ENCODE measurements around the gene IL6ST.
A peak's percentile ranks its signal among the peaks of the same experiment; 100 is the strongest.
"Not testable (repeated sequence)": the region's sequence is repeated elsewhere in the genome, so short reads cannot be mapped to it uniquely, and the experiment has no call there.

IL6ST gene

GRCh38 chr5:55966284-55966683, 28.5 kb downstream of the IL6ST start:
- DNase-seq (ENCODE audit: low read depth): no peak

DNA sequence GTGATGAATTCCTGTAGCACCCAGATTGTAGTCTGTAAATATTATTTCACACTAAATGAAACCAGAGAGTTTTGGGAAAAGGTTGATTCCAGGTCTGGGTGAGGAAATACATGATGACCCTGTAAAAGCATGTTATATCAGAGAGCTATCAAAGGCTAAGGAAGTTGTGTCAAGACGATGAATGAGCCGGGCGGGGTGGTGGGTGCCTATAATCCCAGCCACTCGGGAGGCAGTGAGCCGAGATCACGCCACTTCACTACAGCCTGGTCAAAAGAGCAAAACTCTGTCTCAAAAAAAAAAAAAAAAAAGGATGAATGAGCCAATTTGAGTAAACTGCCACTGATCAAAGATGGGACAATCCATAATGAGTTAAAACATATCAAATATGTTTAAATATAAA, 29.2 kb downstream of the IL6ST start:
- DNase-seq (ENCODE audit: low read depth): no peak

DNA sequence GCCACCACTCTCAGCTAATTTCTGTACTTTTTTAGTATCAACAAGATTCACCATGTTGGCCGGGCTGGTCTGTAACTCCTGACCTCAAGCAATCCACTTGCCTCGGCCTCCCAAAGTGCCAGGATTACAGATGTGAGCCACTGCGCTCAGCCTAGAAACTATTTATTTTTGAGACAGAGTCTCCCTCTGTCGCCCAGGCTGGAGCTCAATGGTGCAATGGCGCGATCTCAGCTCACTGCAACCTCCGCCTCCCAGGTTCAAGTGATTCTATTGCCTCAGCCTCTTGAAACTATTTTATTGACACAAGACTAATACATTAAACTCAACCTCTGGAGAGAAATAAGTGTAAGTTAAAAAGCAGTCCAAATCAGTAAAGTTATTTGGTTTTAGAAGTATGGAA, 34.0 kb downstream of the IL6ST start:
- DNase-seq (ENCODE audit: low read depth): no peak

DNA sequence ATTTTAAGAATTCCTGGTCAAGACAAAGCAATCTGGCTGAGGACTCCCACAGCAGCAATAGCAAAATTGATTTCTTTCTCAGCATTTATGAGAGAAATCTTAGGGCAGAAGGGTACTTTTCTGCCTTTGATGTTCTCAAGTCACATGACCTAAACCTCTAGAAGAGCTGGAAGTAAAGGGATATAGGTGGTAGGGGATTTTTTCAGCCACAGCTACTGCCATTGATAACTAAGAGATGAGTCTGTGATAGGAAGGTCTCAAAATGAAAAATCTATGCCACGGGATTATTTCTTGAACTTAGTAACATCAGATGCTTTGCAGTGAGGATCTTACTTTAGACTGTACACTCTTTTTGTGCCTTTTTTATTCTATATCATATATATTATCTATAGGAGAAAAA, 35.6 kb downstream of the IL6ST start:
- no peak for DNase-seq (ENCODE audit: low read depth)

DNA sequence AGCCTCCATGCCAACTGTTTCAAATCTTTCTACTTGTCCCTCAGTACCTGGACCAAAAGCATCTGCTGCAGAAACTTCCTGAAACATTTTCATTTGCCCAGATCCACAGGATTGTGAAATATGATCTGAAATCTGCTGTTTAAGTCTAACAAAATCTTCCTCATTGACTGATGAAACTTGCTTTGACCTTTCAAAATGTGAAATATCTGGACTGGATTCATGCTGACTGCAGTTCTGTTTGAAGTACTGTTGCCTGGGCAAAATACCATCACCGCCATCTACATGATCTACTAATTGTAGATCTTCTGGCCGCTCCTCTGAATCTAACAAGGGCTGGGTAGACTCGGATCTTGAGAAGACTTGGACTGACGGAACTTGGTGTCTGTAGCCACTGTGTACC, 53.6 kb downstream of the IL6ST start:
- DNase-seq (ENCODE audit: low read depth): not testable (repeated sequence)

- not testable (repeated sequence) for DNase-seq (ENCODE audit: low read depth)
These were observed 57.2 kb downstream of the IL6ST start for GRCh38 chr5:55937598-55937997.

- DNase-seq (ENCODE audit: low read depth): peak; percentile 44
These were observed 58.6 kb downstream of the IL6ST start for GRCh38 chr5:55936100-55936693.

DNA sequence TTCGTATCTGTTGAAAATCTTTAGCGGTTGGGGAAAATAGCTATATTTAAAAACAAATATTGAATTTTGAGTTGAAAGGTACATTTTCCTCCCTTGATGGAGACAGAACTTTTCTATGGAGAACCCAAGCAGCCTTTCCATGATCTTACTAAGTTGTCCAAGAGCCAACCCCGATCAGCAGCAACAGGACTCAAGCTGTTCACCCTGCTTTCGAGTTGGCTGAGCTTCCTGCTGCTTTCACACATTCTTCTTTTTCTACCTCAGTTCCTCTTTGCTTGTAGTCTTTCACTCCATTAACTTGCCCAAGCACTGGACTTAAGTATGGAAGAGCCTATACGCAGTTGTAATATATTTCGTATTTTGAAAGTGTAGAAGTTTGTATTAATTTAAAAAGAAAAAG, 59.4 kb downstream of the IL6ST start:
- DNase-seq (ENCODE audit: low read depth): no peak

- no peak for DNase-seq (ENCODE audit: low read depth)
These were observed 60.0 kb downstream of the IL6ST start for GRCh38 chr5:55934720-55935119.

- no peak for DNase-seq (ENCODE audit: low read depth)
These were observed 60.6 kb downstream of the IL6ST start for GRCh38 chr5:55934115-55934613.

GRCh38 chr5:55933377-55934114, 61.2 kb downstream of the IL6ST start:
- no peak for DNase-seq (ENCODE audit: low read depth)

- no peak for DNase-seq (ENCODE audit: low read depth)
These were observed 62.1 kb downstream of the IL6ST start for GRCh38 chr5:55932700-55933099.

- no peak for DNase-seq (ENCODE audit: low read depth)
These were observed 65.6 kb downstream of the IL6ST start for GRCh38 chr5:55929020-55929799.

DNA sequence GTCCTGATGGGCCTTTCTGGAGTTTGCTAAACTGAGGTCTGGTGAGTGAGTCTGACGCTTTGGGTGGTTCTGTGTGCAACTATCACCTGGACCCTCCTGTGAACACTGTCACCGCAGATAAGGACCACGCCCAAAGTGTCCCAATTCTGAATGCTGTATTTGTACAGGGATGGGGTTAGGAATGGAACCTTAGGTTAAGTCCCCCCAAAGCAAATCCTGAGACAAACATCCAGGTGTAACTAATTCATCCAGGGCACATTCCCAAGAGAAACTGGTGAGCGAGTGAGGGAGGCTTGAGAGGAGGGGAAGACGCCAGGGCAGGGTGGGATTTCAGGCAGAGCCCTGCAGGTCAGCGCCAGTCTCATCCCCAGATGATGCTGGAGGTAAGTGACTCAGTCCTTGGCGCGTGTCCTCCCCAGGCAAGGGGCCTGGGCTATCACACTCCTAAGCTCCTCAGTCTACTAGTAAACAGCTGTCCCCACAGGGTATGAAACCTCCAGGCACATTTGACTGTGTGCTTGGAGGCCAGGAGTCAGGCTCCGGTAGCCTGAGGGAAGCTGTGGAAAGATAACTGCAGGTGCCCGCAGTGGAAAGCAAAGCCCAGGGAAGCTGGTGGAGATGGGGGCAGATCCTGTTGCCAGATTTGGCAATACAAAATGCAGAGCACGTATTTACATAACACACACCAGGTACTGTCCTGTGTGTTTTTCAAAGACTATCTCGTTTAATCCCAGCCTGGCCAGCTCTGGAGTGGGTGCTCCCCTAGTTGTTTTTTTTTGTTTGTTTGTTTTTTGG, 66.7 kb downstream of the IL6ST start:
- DNase-seq (ENCODE audit: low read depth): no peak

DNA sequence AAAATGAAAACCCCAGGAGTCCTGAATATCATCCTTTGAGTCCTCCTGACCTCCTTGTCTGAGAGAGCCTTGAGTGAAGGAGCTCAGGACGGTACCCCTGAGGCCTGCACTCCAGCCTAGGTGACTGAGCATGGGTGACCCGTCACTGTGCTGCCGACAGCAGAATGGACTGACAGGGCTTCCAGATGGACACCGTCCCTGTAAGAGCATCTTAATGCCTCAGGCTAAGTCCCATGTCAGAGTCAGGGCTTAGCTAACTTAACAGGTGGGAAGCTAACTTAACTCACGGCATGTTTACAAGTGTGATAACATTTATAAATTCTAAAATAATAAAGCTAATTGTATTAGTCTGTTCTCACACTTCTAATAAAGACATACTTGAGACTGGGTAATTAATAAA, 68.3 kb downstream of the IL6ST start:
- no peak for DNase-seq (ENCODE audit: low read depth)

- no peak for DNase-seq (ENCODE audit: low read depth)
These were observed 69.1 kb downstream of the IL6ST start for GRCh38 chr5:55925712-55926111.

DNA sequence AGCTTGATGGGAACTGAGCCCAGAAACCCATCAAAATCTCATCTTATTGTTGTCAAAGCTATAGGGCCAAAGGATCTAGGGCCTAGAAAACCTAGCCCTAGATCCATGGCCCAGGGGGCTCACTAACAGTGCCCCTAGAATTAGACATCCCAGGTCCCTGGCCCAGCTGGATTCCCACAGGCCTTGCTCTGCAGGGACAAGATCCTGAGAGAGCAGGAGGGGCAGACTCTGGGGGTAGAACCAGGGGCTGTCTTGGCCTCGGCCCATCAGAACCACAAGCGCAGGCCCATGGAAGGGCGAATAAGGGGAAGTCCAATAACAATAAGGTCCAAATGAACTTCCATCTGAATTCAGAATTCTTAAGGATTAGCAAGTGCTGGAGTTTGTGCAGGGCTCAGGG, 69.6 kb downstream of the IL6ST start:
- no peak for DNase-seq (ENCODE audit: low read depth)

- no peak for DNase-seq (ENCODE audit: low read depth)
These were observed 70.0 kb downstream of the IL6ST start for GRCh38 chr5:55924744-55925143.

GRCh38 chr5:55923865-55924500, 70.8 kb downstream of the IL6ST start:
- no peak for DNase-seq (ENCODE audit: low read depth)

DNA sequence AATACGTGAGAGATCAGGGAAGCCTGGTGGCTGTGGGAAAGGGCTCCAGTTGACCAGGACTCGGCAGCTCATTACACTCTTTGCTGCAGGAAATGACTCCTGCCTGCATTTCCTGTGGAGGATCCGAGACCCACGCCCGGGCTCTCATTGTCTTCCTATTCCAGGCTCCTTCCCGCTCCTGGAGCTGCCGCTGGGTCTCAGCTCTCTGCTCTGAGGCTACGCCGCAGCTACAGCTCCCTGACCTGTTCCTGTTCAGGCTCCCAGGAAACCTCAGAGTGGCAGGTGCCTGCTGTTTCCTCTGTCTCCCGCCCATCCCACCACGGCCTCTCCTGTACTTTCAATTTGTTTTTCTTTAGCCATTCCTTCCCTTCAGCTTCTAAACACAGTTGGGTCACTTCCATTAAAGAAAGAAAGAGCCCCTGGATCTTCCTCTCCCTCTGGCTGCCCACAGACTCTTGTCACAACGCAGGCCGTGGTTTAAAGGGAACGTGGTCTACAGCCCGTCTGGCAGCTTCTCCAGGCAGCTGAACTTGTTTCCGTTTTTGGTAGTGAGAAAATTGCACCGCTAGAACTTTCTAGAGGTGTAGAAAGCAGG, 71.5 kb downstream of the IL6ST start:
- no peak for DNase-seq (ENCODE audit: low read depth)

- DNase-seq (ENCODE audit: low read depth): no peak
These were observed 73.1 kb downstream of the IL6ST start for GRCh38 chr5:55921617-55922016.

Measured in stimulated activated CD8-positive, alpha-beta memory T cell treated with anti-CD3 and anti-CD28 coated beads, Interleukin-15, amount 100 ng/mL, for 24 hours (primary cell).